IMR-90 (cell line): ENCODE measurements around the gene EPHA6. TPM values are rescaled to one million over a fixed set of nuclear protein-coding genes. Genes with fewer than 3 reads are reported as not detected.

ENCODE experiments used
- ATAC-seq: fragments of 200-7000 bp; cut with Tn5 transposase; 2 replicates; pipeline ENCODE4 v1.9.1; 2020; ENCODE audit warnings: low read depth, mild to moderate bottlenecking, moderate library complexity
- BruUV-seq: library from RNA; stranded (reverse); fragments of 400-500 nt; replicated peaks from 2 replicates; lab custom pipeline; 2021; lab: Mats Ljungman, UMichigan
- CTCF ChIA-PET: fragments of 300-600 bp; formaldehyde crosslinking; extraction: SDS; loops from one replicate; lab custom pipeline; 2021; ENCODE audit warnings: antibody characterized with exemption; lab: Yijun Ruan, JAX
- POLR2A ChIA-PET: fragments of 300-600 bp; sonication (Branson Sonifier 250); formaldehyde crosslinking; loops from one replicate; lab custom pipeline; 2022; ENCODE audit warnings: antibody characterized with exemption; ENCODE audit not compliant: unreplicated experiment; lab: Charles Lee
- DNase-seq: peaks from one replicate; pipeline ENCODE4 v3.0.0; 2013
- H2AFZ ChIP-seq: replicated peaks from 2 replicates; pipeline ENCODE3; 2013; ENCODE audit warnings: low read length, mild to moderate bottlenecking; ENCODE audit not compliant: poor library complexity
- H2AK5ac ChIP-seq: 2 replicates; pipeline ENCODE4 v1.6.1; 2013; ENCODE audit warnings: low read depth, low read length, inconsistent platforms
- H2AK9ac ChIP-seq: replicated peaks from 2 replicates; pipeline ENCODE3; 2013; ENCODE audit warnings: mild to moderate bottlenecking, low read depth, low read length, moderate library complexity; ENCODE audit not compliant: poor library complexity
- H2BK120ac ChIP-seq: 2 replicates; pipeline ENCODE4 v1.6.1; 2013; ENCODE audit warnings: low read depth, low read length, inconsistent platforms
- H2BK15ac ChIP-seq: 3 replicates; pipeline ENCODE4 v1.6.1; 2013; ENCODE audit warnings: low read depth, low read length, inconsistent platforms
- H2BK20ac ChIP-seq: 2 replicates; pipeline ENCODE4 v1.6.1; 2013; ENCODE audit warnings: low read depth, mild to moderate bottlenecking, inconsistent platforms, low read length, moderate library complexity
- H2BK5ac ChIP-seq: 2 replicates; pipeline ENCODE4 v1.6.1; 2013; ENCODE audit warnings: mild to moderate bottlenecking, low read depth, low read length, inconsistent platforms; ENCODE audit not compliant: poor library complexity, severe bottlenecking
- H3K14ac ChIP-seq: replicated peaks from 2 replicates; pipeline ENCODE4 v1.6.1; 2013; ENCODE audit warnings: low read depth, low read length, inconsistent platforms
- H3K18ac ChIP-seq: 2 replicates; pipeline ENCODE4 v1.6.1; 2013; ENCODE audit warnings: low read depth, low read length, control low read depth
- H3K23ac ChIP-seq: 2 replicates; pipeline ENCODE4 v1.6.1; 2013; ENCODE audit warnings: low read depth, low read length, inconsistent platforms
- H3K27ac ChIP-seq: 2 replicates; pipeline ENCODE4 v1.5.1; 2013; ENCODE audit warnings: mild to moderate bottlenecking, control low read depth, low read length; ENCODE audit not compliant: insufficient read depth
- H3K27me3 ChIP-seq: 2 replicates; pipeline ENCODE4 v1.6.1; 2013; ENCODE audit warnings: low read length; ENCODE audit not compliant: control insufficient read depth, insufficient read depth
- H3K36me3 ChIP-seq: 2 replicates; pipeline ENCODE4 v1.6.1; 2013; ENCODE audit warnings: low read length, mixed read lengths; ENCODE audit not compliant: control insufficient read depth, insufficient read depth
- H3K4ac ChIP-seq: 2 replicates; pipeline ENCODE4 v1.6.1; 2013; ENCODE audit warnings: low read depth, low read length, inconsistent platforms
- H3K4me1 ChIP-seq: 2 replicates; pipeline ENCODE4 v1.6.1; 2013; ENCODE audit warnings: low read length, mixed read lengths; ENCODE audit not compliant: control insufficient read depth, insufficient read depth
- H3K4me2 ChIP-seq: 2 replicates; pipeline ENCODE4 v1.6.1; 2013; ENCODE audit warnings: low read depth, mild to moderate bottlenecking, control low read depth, low read length, moderate library complexity
- H3K4me3 ChIP-seq: 2 replicates; pipeline ENCODE4 v1.5.1; 2013; ENCODE audit warnings: low read depth, mild to moderate bottlenecking, control low read depth, low read length, moderate library complexity; ENCODE audit not compliant: insufficient read depth
- H3K56ac ChIP-seq: 2 replicates; pipeline ENCODE4 v1.6.1; 2013; ENCODE audit warnings: low read length, inconsistent platforms; ENCODE audit not compliant: insufficient read depth; ENCODE audit errors: extremely low read depth
- H3K79me1 ChIP-seq, 2 experiments: 2 replicates each; pipeline ENCODE4 v1.6.1; 2013; ENCODE audit warnings: low read length in 2 of 2, inconsistent platforms in 1 of 2, low read depth in 1 of 2
- H3K9ac ChIP-seq: 2 replicates; pipeline ENCODE4 v1.6.1; 2013; ENCODE audit warnings: low read depth, low read length, control low read depth
- H3K9me1 ChIP-seq: 2 replicates; pipeline ENCODE4 v1.6.1; 2013; ENCODE audit warnings: low read length, inconsistent platforms; ENCODE audit not compliant: insufficient read depth
- H3K9me3 ChIP-seq: 2 replicates; pipeline ENCODE4 v1.6.1; 2013; ENCODE audit warnings: low read length; ENCODE audit not compliant: control insufficient read depth, insufficient read depth
- H4K20me1 ChIP-seq: 2 replicates; pipeline ENCODE4 v1.6.1; 2013; ENCODE audit warnings: low read length, inconsistent platforms; ENCODE audit not compliant: insufficient read depth
- H4K5ac ChIP-seq: 2 replicates; pipeline ENCODE4 v1.6.1; 2013; ENCODE audit warnings: mild to moderate bottlenecking, low read depth, low read length, control low read depth
- H4K8ac ChIP-seq, 2 experiments: 2 replicates each; pipeline ENCODE4 v1.6.1; 2013; ENCODE audit warnings: low read depth in 2 of 2, low read length in 2 of 2, control low read depth in 1 of 2, inconsistent platforms in 1 of 2
- H4K91ac ChIP-seq: 2 replicates; pipeline ENCODE4 v1.6.1; 2013; ENCODE audit warnings: low read depth, low read length, inconsistent platforms; ENCODE audit not compliant: insufficient read depth
- BHLHE40 ChIP-seq: fragments of 150-350 bp; IDR thresholded peaks from 2 replicates; pipeline ENCODE4 v1.6.1; 2016; ENCODE audit warnings: mild to moderate bottlenecking, low read depth, low read length
- CHD1 ChIP-seq: IDR thresholded peaks from 2 replicates; pipeline ENCODE4 v1.6.1; 2012; ENCODE audit warnings: low read depth, low read length, improper control_type of control experiment
- CTCF ChIP-seq: conservative IDR thresholded peaks from 2 replicates; pipeline ENCODE4 v1.5.1; 2012; ENCODE audit warnings: mild to moderate bottlenecking, low read depth, low read length, improper control_type of control experiment
- FOS ChIP-seq: fragments of 150-350 bp; IDR thresholded peaks from 2 replicates; pipeline ENCODE4 v1.6.1; 2016; ENCODE audit warnings: low read depth, low read length
- MAFK ChIP-seq: IDR thresholded peaks from 2 replicates; pipeline ENCODE4 v1.6.1; 2012; ENCODE audit warnings: low read depth, low read length, improper control_type of control experiment
- NFE2L2 ChIP-seq: fragments of 150-350 bp; IDR thresholded peaks from 2 replicates; pipeline ENCODE4 v1.6.1; 2016; ENCODE audit warnings: low read depth, mild to moderate bottlenecking, low read length
- RAD21 ChIP-seq: IDR thresholded peaks from 2 replicates; pipeline ENCODE4 v1.6.1; 2012; ENCODE audit warnings: low read length, improper control_type of control experiment
- RCOR1 ChIP-seq: IDR thresholded peaks from 2 replicates; pipeline ENCODE4 v1.6.1; 2012; ENCODE audit warnings: mild to moderate bottlenecking, low read length, improper control_type of control experiment; ENCODE audit not compliant: insufficient replicate concordance
- RFX5 ChIP-seq: IDR thresholded peaks from 2 replicates; pipeline ENCODE4 v1.8.0; 2012; ENCODE audit warnings: low read depth, mild to moderate bottlenecking, low read length, moderate library complexity
- USF2 ChIP-seq: fragments of 150-350 bp; IDR thresholded peaks from 2 replicates; pipeline ENCODE4 v1.6.1; 2017; ENCODE audit warnings: mild to moderate bottlenecking, antibody characterized with exemption, low read length, low read depth
- WGBS, 2 experiments: methylation state at CpG; one replicate each; pipeline versions ENCODE4 v1.1.5 to v1.1.7; 2013; ENCODE audit warnings: missing lambda C conversion rate in 2 of 2; ENCODE audit not compliant: insufficient read length in 1 of 2; ENCODE audit errors: extremely low coverage in 2 of 2; 5-methylcytosine and 5-hydroxymethylcytosine counted together
- dilution Hi-C: fragments of 300-500 bp; cut with HindIII; formaldehyde crosslinking; loops from one replicate; pipeline ENCODE4 v1.14.3; 2018; ENCODE audit warnings: low sequenced_read_pairs; ENCODE audit not compliant: unreplicated experiment
- in situ Hi-C: fragments of 300-500 bp; cut with MboI; formaldehyde crosslinking; loops from 3 replicates; pipeline ENCODE4 v1.14.3; 2019; ENCODE audit warnings: low sequenced_read_pairs, inconsistent platforms, mixed read lengths
- intact Hi-C: fragments of 100-400 bp; cut with micrococcal nuclease; formaldehyde crosslinking; loops from 2 replicates; pipeline ENCODE4 v1.10.0; 2022
- polyA plus RNA-seq, 3 experiments: library from polyadenylated mRNA; depleted of rRNA; stranded (reverse); fragments of >200 nt; gene quantifications; 2 replicates each; pipeline ENCODE4 v1.2.3, GENCODE V29; 2012; ENCODE audit warnings: low replicate concordance in 1 of 3
- total RNA-seq: library from RNA; depleted of rRNA; stranded (reverse); fragments of >200 nt; gene quantifications from 2 replicates; pipeline ENCODE4 v1.2.3, GENCODE V29; 2012
- TF ChIP-seq, protein P1 (sequence below): fragments of 150-350 bp; IDR thresholded peaks from 2 replicates; pipeline ENCODE4 v1.6.1; 2016; ENCODE audit warnings: low read depth, mild to moderate bottlenecking, low read length, moderate library complexity, borderline replicate concordance

Gene EPHA6
- total and polyA plus RNA-seq, 2 of the 4 experiments (the other 2 are of a cell fraction) = not detected

- no peaks in the 10 kb centered on the region for H3K9me1 ChIP-seq
- H3K27ac ChIP-seq = no peak overlapping the region
- no peak overlapping the region for H2BK15ac ChIP-seq
- no peak overlapping the region for H3K56ac ChIP-seq
- H3K4me1 ChIP-seq = no peaks in the 10 kb centered on the region
- no peaks in the 10 kb centered on the region for H3K27me3 ChIP-seq
- H3K23ac ChIP-seq = no peak overlapping the region
- no peak for ATAC-seq
- TF ChIP-seq BHLHE40 (no peak), RCOR1 (no peak), RFX5 (no peak), NFE2L2 (no peak), RAD21 (no peak), CHD1 (no peak), USF2 (no peak), CTCF (no peak), MAFK (no peak), FOS (no peak)
- TF ChIP-seq, protein P1, sequence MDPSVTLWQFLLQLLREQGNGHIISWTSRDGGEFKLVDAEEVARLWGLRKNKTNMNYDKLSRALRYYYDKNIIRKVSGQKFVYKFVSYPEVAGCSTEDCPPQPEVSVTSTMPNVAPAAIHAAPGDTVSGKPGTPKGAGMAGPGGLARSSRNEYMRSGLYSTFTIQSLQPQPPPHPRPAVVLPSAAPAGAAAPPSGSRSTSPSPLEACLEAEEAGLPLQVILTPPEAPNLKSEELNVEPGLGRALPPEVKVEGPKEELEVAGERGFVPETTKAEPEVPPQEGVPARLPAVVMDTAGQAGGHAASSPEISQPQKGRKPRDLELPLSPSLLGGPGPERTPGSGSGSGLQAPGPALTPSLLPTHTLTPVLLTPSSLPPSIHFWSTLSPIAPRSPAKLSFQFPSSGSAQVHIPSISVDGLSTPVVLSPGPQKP = no peak
- H3K9ac ChIP-seq = no peak overlapping the region
- BruUV-seq = no TSS peak
- no peak overlapping the region for H2BK20ac ChIP-seq
- no peak overlapping the region for H3K18ac ChIP-seq
- WGBS, 2 experiments = no CpG with 5 or more reads among the region's 1 CpG
- no peak overlapping the region for H2AK5ac ChIP-seq
- H2BK120ac ChIP-seq = no peak overlapping the region
- no peak overlapping the region for H3K14ac ChIP-seq
- dilution Hi-C loops (no loop called here), in situ Hi-C loops (no loop called here), intact Hi-C loops (no loop called here)
- ChIA-PET CTCF (no interaction called here), POLR2A (no interaction called here)
- peaks cover 3% of the 10 kb centered on the region; the same call in 1 of the 2 replicates for H3K9me3 ChIP-seq
- H3K79me1 ChIP-seq = no peaks in the 10 kb centered on the region
- H4K20me1 ChIP-seq = no peaks in the 10 kb centered on the region
- no peak overlapping the region for H4K8ac ChIP-seq
- H3K4me3 ChIP-seq = no peak overlapping the region
- no peak overlapping the region for H2AK9ac ChIP-seq
- H4K5ac ChIP-seq = no peak overlapping the region
- H2AFZ ChIP-seq = no peak overlapping the region
- no peak overlapping the region for H3K4me2 ChIP-seq
- DNase-seq = no peak
- no peaks in the 10 kb centered on the region for H3K36me3 ChIP-seq
- no peak overlapping the region for H4K91ac ChIP-seq
- H3K4ac ChIP-seq = no peak overlapping the region
- no peak overlapping the region for H2BK5ac ChIP-seq
Observed at GRCh38 chr3:96959474-96959873, 145.1 kb downstream of the EPHA6 start.
